Left ventricle myocardium inferior (tissue), 1 donor: ENCODE results near the gene SARS1. TPM values are rescaled to one million over a fixed set of nuclear protein-coding genes. Genes with fewer than 3 reads are reported as not detected.

Source experiments
- DNase-seq: peaks from one replicate; pipeline ENCODE4 v3.0.0-alpha.2; 2020
- H3K27ac ChIP-seq: fragments of 200-600 bp; replicated peaks from 2 replicates; pipeline ENCODE4 v1.8.0; 2021
- H3K27me3 ChIP-seq: fragments of 200-600 bp; 2 replicates; pipeline ENCODE4 v1.8.0; 2021; ENCODE audit warnings: low read depth
- H3K36me3 ChIP-seq: fragments of 200-600 bp; 2 replicates; pipeline ENCODE4 v1.8.0; 2021
- H3K4me1 ChIP-seq: fragments of 200-600 bp; 2 replicates; pipeline ENCODE4 v1.8.0; 2021
- H3K4me3 ChIP-seq: fragments of 200-600 bp; 2 replicates; pipeline ENCODE4 v1.8.0; 2021; ENCODE audit warnings: mild to moderate bottlenecking, moderate library complexity
- H3K9me3 ChIP-seq: fragments of 200-600 bp; replicated peaks from 2 replicates; pipeline ENCODE4 v1.8.0; 2021
- CTCF ChIP-seq: fragments of 200-600 bp; IDR thresholded peaks from 2 replicates; pipeline ENCODE4 v1.8.0; 2021; ENCODE audit warnings: antibody characterized with exemption, mild to moderate bottlenecking, borderline replicate concordance
- intact Hi-C: fragments of 100-400 bp; cut with micrococcal nuclease; formaldehyde crosslinking; loops from one replicate; pipeline ENCODE4 v1.11.0; 2022
- total RNA-seq: library from RNA; stranded (reverse); fragmentation: NEBNext Ultra II Directional; extraction: Animal tissue kit (Norgen Biotek cat#: 25700); gene quantifications from one replicate; pipeline ENCODE4 v1.2.1, GENCODE V29; 2021
- donor health status: DM: no; HTN: yes; CAD: no; lungs with severe emphysema.

The SARS1 gene
- total RNA-seq, 1 donor from 2014 or later = 92.0 TPM

- no peak overlapping the region for H3K27ac ChIP-seq
- H3K4me3 ChIP-seq = no peak overlapping the region
- no peaks in the 10 kb centered on the region for H3K9me3 ChIP-seq
- H3K4me1 ChIP-seq = peaks cover 18% of the 10 kb centered on the region
- intact Hi-C loops = no loop called here
- peaks cover 42% of the 10 kb centered on the region for H3K27me3 ChIP-seq
- no peak for DNase-seq
- TF ChIP-seq CTCF = no peak
- no peaks in the 10 kb centered on the region for H3K36me3 ChIP-seq
Measured at GRCh38 chr1:109248444-109248796, 34.7 kb downstream of the SARS1 start.

GRCh38 chr1:109248797-109249629, 35.3 kb downstream of the SARS1 start, which contains the start of gene CELSR2:
Gene CELSR2 (plus strand): TSS chr1:109249539. CDS start chr1:109250080, 541 bp downstream.
- H3K9me3 ChIP-seq = no peaks in the 10 kb centered on the region
- H3K4me3 ChIP-seq = peak within 1 kb of the TSS; percentile 73
- no peaks in the 10 kb centered on the region for H3K36me3 ChIP-seq
- H3K4me1 ChIP-seq = peaks cover 23% of the 10 kb centered on the region
- peaks cover 42% of the 10 kb centered on the region for H3K27me3 ChIP-seq
- peak; percentile 59 for DNase-seq
- TF ChIP-seq CTCF = no peak
- intact Hi-C loops = no loop called here
- H3K27ac ChIP-seq = peak within 1 kb of the TSS; percentile 19

- intact Hi-C loops = no loop called here
- TF ChIP-seq CTCF = no peak
- no peaks in the 10 kb centered on the region for H3K36me3 ChIP-seq
Measured at GRCh38 chr1:109249654-109250401, 36.1 kb downstream of the SARS1 start.

GRCh38 chr1:109250454-109251276, 36.9 kb downstream of the SARS1 start:
- no peak overlapping the region for H3K27ac ChIP-seq
- H3K36me3 ChIP-seq = no peaks in the 10 kb centered on the region
- peaks cover 42% of the 10 kb centered on the region for H3K27me3 ChIP-seq
- peaks cover 38% of the 10 kb centered on the region for H3K4me1 ChIP-seq
- intact Hi-C loops = no loop called here
- no peak for DNase-seq
- TF ChIP-seq CTCF = no peak
- H3K9me3 ChIP-seq = no peaks in the 10 kb centered on the region
- H3K4me3 ChIP-seq = peak overlapping the region; percentile 73

More at GRCh38 chr1:109249654-109250401, 36.1 kb downstream of the SARS1 start:
- no peak for DNase-seq
- peaks cover 42% of the 10 kb centered on the region for H3K27me3 ChIP-seq
- peak overlapping the region; percentile 19 for H3K27ac ChIP-seq
- H3K4me3 ChIP-seq = peak overlapping the region; percentile 73
- H3K4me1 ChIP-seq = peaks cover 32% of the 10 kb centered on the region
- no peaks in the 10 kb centered on the region for H3K9me3 ChIP-seq
